ENCODE data around the gene ZNF423.
"Not testable (repeated sequence)": the region's sequence is repeated elsewhere in the genome, so short reads cannot be mapped to it uniquely, and the experiment has no call there.

Gene ZNF423

GRCh38 chr16:49855822-49856671, at the start of gene ZNF423:
Gene ZNF423, minus strand, starts transcription at chr16:49856112. Its CDS starts 338 bp downstream, at chr16:49855774.
- no peak for DNase-seq

GRCh38 chr16:49904348-49905062, 48.6 kb upstream of the ZNF423 start:
- no peak for DNase-seq

- DNase-seq = no peak
These were observed 47.0 kb upstream of the ZNF423 start for GRCh38 chr16:49902908-49903307.

- DNase-seq = no peak
These were observed 45.8 kb upstream of the ZNF423 start for GRCh38 chr16:49901711-49902110.

- DNase-seq = no peak
These were observed 45.0 kb upstream of the ZNF423 start for GRCh38 chr16:49900875-49901274.

GRCh38 chr16:49899991-49900695, 44.2 kb upstream of the ZNF423 start:
- no peak for DNase-seq

GRCh38 chr16:49896447-49896964, 40.6 kb upstream of the ZNF423 start:
- no peak for DNase-seq

- DNase-seq = no peak
These were observed 35.0 kb upstream of the ZNF423 start for GRCh38 chr16:49890876-49891275.

- DNase-seq = no peak
These were observed 33.9 kb upstream of the ZNF423 start for GRCh38 chr16:49889725-49890397.

- no peak for DNase-seq
These were observed 30.7 kb upstream of the ZNF423 start for GRCh38 chr16:49886554-49887094.

- DNase-seq = no peak
These were observed 28.4 kb upstream of the ZNF423 start for GRCh38 chr16:49884033-49885015.

GRCh38 chr16:49883076-49884014, 27.4 kb upstream of the ZNF423 start:
- no peak for DNase-seq

- no peak for DNase-seq
These were observed 26.0 kb upstream of the ZNF423 start for GRCh38 chr16:49881890-49882289.

- not testable (repeated sequence) for DNase-seq
These were observed 22.6 kb upstream of the ZNF423 start for GRCh38 chr16:49878540-49878939.

- no peak for DNase-seq
These were observed 20.8 kb upstream of the ZNF423 start for GRCh38 chr16:49876716-49877129.

- no peak for DNase-seq
These were observed 20.1 kb upstream of the ZNF423 start for GRCh38 chr16:49875806-49876715.

GRCh38 chr16:49874613-49875237, 18.8 kb upstream of the ZNF423 start:
- no peak for DNase-seq

GRCh38 chr16:49871824-49872223, 15.9 kb upstream of the ZNF423 start:
- DNase-seq = not testable (repeated sequence)

Data from hippocampal formation (tissue), 2 donors.